ENCODE results near the gene IRAK1BP1.
"Not testable (repeated sequence)": the region's sequence is repeated elsewhere in the genome, so short reads cannot be mapped to it uniquely, and the experiment has no call there.

DNA sequence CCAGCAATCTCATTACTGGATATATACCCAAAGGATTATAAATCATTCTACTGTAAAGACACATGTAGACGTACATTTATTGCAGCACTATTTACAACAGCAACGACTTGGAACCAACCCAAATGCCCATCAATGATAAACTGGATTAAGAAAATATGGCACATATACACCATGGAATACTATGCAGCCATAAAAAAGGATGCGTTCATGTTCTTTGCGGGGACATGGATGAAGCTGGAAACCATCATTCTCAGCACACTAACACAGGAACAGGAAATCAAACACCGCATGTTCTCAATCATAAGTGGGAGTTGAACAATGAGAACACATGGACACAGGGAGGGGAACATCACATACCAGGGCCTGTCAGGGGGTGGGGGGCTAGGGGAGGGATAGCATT, 22.6 kb downstream of the IRAK1BP1 start:
- TF ChIP-seq, protein P1, sequence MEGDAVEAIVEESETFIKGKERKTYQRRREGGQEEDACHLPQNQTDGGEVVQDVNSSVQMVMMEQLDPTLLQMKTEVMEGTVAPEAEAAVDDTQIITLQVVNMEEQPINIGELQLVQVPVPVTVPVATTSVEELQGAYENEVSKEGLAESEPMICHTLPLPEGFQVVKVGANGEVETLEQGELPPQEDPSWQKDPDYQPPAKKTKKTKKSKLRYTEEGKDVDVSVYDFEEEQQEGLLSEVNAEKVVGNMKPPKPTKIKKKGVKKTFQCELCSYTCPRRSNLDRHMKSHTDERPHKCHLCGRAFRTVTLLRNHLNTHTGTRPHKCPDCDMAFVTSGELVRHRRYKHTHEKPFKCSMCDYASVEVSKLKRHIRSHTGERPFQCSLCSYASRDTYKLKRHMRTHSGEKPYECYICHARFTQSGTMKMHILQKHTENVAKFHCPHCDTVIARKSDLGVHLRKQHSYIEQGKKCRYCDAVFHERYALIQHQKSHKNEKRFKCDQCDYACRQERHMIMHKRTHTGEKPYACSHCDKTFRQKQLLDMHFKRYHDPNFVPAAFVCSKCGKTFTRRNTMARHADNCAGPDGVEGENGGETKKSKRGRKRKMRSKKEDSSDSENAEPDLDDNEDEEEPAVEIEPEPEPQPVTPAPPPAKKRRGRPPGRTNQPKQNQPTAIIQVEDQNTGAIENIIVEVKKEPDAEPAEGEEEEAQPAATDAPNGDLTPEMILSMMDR (IDR thresholded peaks at IDR 0.05): not testable (repeated sequence)
- not testable (repeated sequence) for TF ChIP-seq POLR2A (IDR thresholded peaks at IDR 0.05)
